SK-N-DZ (cell line): ENCODE data around the gene POLR2H.

Experiments used
- DNase-seq: peaks from one replicate; pipeline ENCODE4 v3.0.0-alpha.2; 2015; ENCODE audit warnings: low spot score

The POLR2H gene

GRCh38 chr3:184352149-184352785, 9.2 kb upstream of the POLR2H start:
- DNase-seq, result no peak

DNA sequence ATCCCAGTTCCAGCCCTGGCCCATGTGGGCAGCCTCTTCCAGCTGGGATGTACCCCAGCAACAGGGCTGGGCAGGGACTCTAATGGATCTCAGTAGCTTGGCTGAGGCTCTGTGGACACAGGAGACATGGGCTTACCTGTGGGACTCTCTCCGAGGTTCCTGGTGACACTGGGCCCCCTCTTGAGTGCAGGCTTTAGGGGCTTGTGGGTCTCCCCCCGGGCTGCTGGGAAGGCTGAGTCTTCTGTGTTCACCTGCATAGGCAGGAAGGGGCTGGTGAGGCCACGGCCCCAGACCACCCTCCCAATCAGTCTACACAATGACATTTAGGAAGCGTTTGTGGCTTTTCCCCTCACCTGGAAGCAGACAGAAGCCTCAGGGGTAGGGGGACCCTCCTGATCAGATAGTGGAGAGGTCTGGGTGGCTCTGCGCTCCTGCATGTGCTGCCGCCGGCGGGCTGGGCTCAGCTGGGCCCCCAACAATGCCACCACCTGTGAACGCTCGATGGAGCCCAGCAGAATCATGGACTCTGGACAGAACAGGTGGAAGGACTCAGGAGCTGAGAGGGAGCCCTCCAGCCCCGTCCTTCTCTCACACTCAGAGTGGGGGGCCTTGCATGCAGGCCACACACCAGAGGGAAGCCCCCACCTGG, 8.5 kb upstream of the POLR2H start:
- no peak for DNase-seq

GRCh38 chr3:184353546-184353941, 8.0 kb upstream of the POLR2H start:
- no peak for DNase-seq

DNA sequence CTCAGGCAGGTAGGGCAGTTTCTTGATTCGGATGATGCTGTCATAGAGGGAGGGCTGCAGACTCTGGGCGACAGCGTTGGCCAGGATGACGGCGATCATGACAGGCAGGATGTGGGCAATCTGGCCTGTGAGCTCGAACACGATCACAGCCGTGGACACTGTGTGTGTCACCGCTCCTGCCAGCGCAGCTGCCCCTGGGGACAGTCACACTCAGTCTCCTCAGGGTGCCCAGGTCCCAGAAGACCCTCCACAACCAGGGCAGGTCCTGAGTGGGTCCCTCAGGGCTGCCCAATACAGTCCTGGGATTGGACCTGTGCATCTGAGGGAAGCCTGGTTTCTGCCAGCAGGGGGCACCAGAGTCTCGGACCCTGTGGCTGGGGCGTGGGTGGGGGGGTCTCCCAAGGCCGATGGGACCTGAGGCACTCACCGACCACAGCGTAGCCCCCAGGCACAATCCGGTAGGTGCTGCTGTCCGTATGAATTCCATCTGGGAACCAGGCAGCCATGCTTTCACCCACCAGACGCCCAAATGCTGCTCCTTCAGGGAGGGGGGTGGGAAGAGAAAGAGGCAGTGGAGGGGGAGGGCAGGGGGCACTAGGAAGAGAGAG, 7.3 kb upstream of the POLR2H start:
- no peak for DNase-seq

DNA sequence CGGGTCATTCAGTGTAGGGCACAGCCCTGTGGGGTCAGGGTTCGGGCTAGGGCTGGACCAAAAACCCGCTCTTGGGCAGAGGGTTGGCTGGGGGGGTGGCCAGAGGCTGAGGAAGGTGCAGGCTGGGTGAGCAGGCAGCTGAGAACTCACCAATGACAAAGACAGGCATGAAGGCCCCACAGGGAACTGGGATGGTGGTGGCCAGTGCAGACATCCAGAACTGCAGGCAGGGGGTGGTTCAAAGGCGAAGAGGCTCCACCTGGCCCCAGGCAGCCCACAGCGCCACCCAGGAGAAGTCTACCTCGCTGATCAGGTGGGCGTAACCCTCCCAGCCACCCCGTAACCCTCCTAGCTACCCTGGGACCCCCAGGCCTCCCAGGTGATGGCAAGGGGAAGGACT, 6.8 kb upstream of the POLR2H start:
- no peak for DNase-seq

- no peak for DNase-seq
Measured at GRCh38 chr3:184355261-184356040, 6.1 kb upstream of the POLR2H start.

GRCh38 chr3:184357248-184358123, 4.0 kb upstream of the POLR2H start:
- DNase-seq, result no peak

DNA sequence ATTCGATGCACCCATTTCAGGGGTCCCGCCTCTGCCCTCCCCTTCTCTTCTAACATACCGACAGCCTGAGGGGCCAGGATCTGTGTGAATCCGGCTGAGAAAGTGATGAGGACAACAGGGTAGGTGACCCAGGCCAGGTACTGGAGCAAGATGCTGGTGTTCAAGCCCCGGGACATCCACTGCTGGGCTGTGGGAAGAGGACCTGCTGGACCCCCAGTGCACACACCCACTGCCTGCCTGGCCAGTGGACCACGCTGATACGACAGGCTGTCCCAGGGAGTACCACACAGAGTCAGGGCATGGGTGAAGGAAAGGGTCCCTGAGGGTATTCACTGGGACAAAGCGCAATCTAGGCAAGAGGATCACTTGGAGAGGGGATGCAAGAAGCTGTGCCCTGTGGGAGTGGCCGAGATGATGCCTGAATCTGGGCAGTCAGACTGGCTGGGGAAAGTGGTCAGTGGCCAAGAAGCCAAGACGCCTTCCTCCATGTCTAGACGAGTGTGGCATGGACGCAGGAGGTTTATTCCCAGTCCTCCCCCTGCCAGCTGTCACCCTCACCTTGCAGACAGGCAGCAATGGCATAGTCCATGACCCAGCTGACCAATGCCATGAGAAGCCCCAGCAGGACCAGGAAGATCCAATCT, 3.3 kb upstream of the POLR2H start:
- DNase-seq, result no peak

GRCh38 chr3:184358921-184359350, 2.6 kb upstream of the POLR2H start:
- DNase-seq, result no peak

GRCh38 chr3:184359610-184360009, 1.9 kb upstream of the POLR2H start:
- DNase-seq, result no peak

DNA sequence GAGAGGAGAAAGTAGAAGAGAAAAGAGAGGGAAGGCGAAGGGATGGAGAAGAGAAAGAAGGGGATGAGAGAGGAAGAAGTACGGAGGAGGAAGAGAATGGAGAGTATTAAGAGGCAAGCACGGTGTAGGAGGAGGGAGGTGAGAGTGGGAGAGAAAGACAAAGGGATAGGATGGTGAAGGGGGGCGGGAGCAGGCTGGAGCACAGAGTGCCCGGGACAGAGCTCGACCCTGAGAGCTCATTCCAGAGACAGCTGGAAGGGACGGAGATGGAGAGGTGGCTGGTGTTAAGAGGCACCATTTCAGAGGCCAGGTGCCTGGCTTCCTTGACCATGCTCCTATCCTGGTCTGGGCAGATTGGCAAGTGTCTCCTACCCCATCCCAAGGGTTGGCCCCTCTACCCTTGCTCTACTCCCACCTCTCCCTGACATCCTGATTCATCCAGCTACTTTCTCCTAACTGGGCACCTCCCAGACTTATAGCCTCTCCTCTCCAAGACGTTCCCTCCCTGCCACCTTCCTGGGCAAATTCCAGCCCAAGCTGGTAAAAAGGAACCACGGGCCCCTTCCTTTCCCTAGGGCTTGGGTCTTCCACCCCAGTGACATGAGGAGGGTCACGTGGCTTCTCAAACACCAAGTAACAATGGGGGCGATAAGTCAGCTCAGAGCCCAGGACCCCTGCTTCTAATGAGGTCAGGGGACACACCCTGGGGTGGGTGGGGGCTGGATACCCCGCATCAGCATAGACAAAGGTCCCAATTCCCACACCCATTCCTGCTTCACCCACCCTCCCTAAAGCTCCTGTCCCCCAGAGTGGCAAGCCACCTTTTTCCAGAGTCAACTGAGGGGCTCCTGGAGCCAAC, 1.2 kb upstream of the POLR2H start:
- DNase-seq, result no peak

DNA sequence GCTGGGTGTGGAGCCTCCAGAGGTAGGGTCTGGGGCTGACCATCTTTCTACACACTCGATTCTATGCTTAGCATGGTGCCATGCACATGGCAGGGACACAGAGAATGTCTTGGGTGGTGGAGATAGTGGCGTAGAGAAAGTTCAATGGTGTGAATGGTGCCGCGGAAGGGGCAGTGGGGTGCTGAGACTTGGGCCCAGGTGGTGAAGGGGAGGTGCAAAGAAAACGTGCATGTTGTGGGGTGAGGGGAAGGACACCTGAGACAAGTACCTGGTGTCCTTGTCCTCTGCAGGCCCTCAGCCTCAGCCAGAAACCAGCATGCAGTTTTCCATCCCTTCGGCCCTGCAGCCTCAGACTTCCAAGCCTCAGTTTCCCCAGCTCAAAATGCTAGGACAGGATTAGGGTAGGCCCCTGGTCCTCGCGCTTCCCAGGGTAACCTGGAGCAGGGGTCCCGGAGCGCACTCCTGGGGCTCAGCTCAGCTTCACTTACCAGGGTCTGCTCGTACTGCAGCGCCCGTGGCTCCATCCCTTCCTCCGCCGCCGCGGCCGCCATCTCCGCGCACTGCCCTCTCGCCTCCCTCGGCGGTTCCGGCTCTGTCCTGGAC, 480 bp upstream of the POLR2H start:
- no peak for DNase-seq

DNA sequence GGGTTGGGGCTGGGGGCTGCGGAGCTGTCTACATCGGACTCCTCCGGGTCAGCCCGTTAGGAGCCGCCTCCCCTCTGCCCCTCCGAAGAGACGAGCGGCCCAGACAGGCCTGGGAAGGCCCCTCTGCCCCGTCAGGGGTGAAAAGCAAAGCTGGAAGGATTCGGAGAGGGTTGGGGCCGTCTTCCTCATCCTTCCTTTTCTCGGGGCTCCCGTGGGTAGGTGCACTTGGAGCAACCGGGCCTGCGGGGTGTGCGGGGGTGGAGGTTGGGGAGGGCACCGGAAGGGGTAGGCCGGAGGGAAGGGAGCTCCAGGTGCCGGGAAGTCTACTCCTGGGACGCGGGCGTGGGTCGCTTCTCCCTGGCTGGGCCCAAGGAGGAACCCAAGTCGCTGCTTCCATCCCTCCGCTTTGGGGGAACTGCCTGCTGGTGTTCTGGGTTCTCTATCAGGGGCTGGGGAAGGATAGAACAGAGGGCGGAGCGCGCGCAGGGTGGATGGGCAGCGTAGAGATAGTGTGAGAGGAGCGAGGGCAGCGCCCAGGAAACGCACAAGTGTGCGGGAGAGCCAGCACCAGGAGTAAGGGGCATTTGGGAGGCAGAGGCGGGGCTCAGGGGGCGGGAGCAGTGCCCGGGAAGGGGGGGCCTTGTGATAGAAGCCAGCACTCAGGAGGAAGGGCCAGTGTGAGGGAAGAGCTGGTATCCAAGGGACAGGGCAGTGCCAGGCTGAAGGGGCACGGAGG, 590 bp downstream of the POLR2H start:
- DNase-seq, result peak; percentile 54

DNA sequence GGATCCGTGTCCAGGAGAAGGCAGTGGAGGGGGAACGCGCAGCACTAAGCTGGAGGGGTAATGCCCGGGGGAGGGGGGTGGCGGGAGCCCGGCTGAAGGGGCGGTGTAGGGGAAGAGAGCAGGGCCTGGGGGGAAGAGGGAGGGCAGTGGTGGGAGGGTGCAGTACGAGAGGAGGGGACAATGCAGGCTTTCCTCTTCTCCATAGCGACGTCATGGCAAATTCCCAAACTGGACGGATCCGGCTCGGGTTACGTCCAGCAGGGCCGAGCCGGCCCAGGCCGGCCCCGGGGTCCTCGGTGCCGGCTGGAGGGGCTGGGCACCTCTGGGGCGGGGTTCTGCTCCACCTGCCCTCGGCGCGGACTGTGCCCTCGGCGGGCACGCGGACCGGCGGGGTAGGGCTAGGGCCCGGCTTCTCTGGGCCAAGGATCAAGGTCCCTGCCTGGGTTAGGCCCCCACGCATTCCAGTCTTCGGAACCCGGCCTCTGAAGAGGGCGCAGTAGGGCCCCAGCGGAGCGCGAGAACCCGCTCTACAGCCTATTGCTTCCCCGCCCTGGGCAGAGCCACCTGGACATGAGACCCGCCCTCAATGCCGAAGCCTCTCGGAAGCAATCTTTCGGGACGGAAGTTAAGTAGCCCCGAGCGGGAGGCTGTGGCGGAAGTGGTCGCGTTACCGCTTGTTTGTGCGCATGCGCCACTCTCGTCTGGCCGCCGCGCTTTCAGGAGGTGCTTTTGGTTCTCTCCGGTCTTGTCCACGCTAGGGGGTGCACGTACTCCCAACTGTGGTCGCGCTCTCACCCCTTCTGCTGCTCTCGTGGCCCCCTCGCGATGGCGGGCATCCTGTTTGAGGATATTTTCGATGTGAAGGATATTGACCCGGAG, 1.4 kb downstream of the POLR2H start:
- DNase-seq, result peak; percentile 99

DNA sequence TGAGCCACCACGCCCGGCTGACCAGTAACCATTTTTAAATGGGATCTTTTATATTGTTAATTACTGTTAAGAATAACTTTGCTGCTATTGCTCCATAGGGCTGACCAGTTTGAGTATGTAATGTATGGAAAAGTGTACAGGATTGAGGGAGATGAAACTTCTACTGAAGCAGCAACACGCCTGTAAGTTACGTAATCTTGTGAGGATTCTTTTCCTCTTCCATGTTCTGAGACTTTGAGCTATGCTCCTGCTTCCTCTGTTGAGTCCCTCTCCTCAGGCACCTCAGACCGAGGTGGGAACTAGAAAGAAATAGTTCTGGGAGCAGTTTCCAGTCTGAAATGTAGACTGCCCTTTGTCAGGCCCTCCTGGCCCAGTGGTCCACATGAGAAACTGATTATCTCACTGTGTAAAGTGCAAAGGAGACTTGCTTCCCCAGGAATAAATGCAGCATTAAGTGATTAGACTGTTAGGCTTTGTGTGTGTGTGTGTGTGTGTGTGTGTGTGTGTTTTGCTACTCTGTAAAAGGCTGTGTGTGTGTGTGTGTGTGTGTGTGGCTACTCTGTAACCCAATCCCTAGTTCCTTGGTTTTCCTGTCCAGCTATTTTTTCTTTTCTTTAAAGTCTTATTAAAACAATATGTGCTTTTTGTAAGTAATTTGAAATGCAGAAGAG, 5.2 kb downstream of the POLR2H start:
- DNase-seq, result no peak

- no peak for DNase-seq
Measured at GRCh38 chr3:184368116-184368515, 6.6 kb downstream of the POLR2H start.

DNA sequence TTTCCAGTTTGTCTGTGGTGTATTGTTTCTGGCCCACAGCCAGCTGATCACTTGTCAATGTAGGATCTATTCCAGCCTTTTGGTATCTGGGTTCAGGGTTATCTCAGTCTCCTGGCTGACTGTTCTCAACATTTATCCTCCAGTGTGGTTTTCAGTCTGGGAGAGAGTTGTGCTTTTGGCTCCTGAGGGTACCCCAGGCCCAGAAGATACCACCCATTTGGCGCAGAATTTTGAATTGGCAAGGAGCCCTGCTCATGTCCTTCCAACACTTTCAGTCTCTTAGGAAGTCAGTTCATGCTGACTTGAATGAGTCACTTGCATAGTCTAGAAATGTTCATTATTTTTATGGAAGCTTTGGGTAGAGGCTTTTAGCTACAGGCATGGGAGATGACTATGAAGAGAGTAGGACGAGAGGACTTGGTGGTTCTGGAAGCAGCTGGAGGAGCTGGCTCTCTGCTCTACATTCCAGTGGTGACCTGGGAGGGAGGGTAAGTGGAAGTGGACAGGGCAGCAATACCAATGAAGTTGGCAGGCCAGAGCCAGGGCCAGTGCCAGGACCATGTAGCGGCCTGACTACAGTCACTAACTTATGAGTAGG, 7.2 kb downstream of the POLR2H start:
- DNase-seq, result no peak
